Skin epidermis (tissue), 12 donors: ENCODE results near the gene ARHGEF11.
"Not testable (repeated sequence)": the region's sequence is repeated elsewhere in the genome, so short reads cannot be mapped to it uniquely, and the experiment has no call there.

Experiments used
- H3K27ac ChIP-seq, 21 experiments: fragments of 200-600 bp; sonication (generic) in 11 of 21; one replicate each; pipeline ENCODE4 v1.5.0; 2020; ENCODE audit warnings: mild to moderate bottlenecking in 3 of 21, inconsistent platforms in 2 of 21, moderate library complexity in 2 of 21
- H3K4me3 ChIP-seq, 7 experiments: fragments of 200-600 bp; sonication (generic) in 2 of 7; one replicate each; pipeline ENCODE4 v1.5.0; 2020; ENCODE audit warnings: inconsistent platforms in 2 of 7, mild to moderate bottlenecking in 2 of 7, moderate library complexity in 1 of 7

ARHGEF11 gene

DNA sequence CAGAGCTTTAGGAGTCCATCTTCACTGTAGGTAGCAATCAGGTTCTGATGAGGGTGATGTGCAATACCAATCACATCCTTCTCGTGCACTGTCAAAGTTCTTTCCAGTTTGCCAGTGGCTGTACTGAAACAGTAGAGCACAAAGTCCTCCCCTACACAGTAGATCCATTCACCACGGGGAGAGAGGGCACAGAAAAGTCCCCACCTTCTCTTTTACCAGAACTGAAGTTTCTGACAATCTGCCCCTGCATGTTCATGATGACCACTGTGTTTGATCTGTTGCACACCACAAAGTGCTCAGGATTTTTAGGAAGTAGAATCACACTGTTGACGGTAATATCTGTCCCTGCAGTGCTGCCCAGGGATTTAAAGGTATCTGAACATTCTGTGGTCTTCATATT, 13.7 kb upstream of the ARHGEF11 start:
- H3K27ac ChIP-seq, H3K4me3 ChIP-seq: not testable (repeated sequence)

DNA sequence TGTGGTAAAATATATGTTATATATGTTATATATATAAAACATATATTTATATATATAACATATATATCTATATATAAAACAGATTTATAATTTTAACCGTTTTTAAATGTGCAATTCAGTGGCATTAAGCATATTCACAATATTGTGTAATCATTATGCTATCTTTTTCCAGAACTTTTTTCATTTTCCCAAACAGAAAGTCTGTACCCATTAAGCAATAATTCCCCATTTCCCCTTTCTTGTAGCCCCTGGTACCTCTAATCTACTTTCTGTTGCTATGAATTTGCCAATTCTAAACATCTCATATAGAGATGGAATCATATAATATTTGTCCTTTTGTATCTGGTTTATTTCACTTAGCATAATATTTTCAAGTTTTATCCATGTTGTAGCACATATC, 10.7 kb upstream of the ARHGEF11 start:
- H3K27ac ChIP-seq = no peak overlapping the region
- no peak overlapping the region for H3K4me3 ChIP-seq

DNA sequence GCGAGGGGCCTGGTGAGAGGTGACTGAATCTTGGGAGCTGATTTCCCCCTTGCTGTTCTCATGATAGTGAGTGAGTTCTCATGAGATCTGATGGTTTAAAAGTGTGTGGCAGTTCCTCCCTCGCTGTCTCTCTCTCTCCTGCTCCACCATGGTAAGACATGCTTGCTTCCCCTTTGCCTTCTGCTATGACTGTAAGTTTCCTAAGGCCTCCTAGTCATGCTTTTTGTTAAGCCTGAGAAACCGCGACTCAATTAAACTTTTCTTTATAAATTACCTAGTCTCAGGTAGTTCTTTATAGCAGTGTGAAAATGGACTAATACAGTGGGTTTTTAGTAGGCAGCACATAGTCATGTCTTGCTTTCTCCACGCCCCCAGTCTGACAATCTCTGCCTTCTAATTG, 10.2 kb upstream of the ARHGEF11 start:
- H3K4me3 ChIP-seq, H3K27ac ChIP-seq: not testable (repeated sequence)

DNA sequence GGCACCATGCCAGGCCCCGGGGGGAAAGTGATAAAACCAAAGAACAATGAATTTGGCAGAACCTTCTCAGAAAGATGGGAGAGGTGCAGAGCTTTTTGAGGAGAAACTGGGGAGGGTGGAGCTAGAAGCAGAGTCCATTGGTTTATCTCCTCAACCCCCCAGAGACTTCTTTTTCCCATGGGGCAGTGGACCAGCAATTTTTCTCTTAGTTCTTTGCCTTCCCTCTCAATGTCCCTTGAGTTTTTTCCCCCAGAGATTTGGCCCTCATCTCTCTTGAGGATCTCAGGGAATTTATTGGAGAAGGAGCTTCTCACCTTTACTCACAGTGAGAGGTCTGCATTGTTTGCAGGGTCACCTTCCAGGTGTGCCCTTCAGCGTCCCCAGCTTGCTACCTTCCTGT, 5.3 kb upstream of the ARHGEF11 start:
- Histone ChIP-seq H3K4me3 (no peak overlapping the region), H3K27ac (no peak overlapping the region)

DNA sequence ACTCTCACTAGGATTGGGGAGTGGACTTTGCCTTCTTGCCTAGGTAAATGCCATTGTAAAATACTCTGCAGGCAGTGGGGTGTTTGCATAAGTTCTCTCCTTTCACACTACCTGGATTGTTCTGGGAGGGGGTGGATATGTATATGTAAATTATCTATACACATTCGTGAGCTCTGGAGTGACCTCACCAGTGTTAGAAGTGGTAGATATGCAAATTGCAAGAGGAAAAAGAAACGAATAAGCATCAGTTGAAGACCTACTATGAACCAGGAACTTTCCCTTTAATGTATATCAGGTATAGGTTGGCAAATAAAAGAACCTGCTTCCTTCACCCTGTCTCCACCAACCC, 1.5 kb upstream of the ARHGEF11 start:
- no peak overlapping the region for H3K27ac ChIP-seq
- no peak overlapping the region for H3K4me3 ChIP-seq

DNA sequence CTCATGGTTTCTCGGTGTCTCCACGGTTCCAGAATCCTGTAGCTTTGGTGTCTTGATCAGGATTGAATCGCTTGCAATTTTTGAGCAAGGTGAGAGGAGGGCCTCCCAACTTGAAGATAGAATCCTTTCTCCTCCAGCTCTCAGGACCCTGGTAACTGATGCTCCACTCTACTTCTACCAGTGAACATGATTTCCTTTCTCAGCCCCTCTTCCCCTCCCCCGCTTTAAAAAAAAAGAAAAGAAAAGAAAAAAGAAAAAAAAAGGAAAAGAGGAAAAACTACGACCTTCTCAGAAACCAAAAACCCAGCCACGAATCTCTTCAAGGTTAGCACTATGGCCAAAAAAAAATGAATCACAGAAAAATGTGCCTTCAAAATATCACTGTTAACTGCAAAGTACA, 1.2 kb downstream of the ARHGEF11 start:
- Histone ChIP-seq H3K4me3 (peak overlapping the region in 6 of 7 experiments; percentile 21 to 79 (median 70)), H3K27ac (peak overlapping the region in 2 of 21 experiments; percentile 77 to 91)

DNA sequence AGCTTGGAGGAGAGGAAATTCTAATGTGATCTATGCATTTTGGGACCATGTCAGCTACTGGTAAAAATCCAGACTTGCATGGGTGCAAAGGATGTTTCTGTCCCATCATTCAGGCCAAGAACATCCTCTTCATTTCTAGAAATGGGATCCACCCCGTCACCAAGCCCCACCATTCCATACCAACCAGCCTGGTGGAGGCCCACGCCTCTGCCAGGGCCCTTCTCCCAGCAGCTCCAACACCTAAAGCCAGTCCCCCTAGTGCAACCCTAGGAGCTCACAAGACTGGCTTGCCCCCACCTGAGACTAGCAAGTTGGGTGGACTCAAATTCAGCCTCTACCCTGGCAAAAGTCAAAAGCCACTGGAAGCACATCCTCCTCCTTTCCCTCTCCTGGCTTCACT, 1.9 kb downstream of the ARHGEF11 start:
- peak overlapping the region in 3 of 7 experiments; percentile 21 to 78 (median 69) for H3K4me3 ChIP-seq
- H3K27ac ChIP-seq = peak overlapping the region in 1 of 21 experiments; percentile 2

DNA sequence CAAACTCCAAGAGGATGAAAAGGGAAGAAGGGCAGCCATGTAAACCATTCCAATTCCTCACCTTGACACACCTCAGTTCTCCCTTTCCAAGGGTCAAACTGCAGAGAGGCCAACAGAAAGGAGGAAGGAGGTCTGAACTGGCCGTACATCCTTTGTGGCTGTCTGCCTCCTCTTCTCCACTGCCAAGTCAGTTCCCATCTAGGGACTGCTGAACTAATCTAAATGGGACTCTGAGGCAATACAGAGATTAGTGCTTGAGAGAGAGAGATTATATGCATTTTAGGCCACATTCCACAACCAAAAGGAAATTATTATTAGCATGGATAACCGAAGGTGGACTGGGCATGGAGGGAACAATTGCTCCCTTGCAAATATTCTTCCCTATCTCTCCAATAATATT, 2.7 kb downstream of the ARHGEF11 start:
- Histone ChIP-seq H3K27ac (peak overlapping the region in 1 of 21 experiments; percentile 54), H3K4me3 (peak overlapping the region in 1 of 7 experiments; percentile 3)

DNA sequence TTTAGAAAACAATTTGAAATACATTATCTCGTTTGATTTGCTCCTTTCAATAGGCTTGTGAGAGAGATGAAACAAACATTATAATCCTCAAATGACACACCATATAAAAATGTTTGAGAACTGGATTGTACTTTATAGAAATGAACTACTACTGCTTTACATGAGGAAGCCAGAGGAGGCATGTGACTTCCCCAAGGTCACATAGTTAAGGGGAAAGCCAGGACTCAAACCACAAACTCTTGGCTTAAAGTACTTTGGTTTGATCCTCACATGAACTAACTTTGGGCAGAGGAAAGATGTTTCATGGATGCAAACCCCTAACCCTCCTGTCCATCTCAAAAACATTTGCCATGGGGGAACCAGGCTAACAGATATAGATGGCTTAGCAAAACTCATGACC, 4.7 kb downstream of the ARHGEF11 start:
- Histone ChIP-seq H3K27ac (no peak overlapping the region), H3K4me3 (no peak overlapping the region)

DNA sequence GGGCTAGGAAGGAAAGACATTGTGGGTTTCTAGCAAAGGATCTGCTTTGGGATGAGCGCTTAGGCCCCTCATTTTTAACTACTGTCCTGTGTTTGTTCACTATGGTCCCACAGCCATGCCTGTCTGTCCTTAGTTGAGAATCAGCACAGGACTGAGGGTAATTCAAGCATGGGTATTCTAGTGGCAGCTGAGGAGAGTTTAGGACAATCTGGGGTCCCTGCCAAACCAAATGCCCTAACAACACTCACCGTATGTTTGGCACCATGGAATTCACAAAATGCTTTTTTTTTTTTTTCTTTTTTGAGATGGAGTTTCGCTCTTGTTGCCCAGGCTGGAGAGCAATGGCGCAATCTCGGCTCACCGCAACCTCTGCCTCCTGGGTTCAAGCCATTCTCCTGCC, 10.4 kb downstream of the ARHGEF11 start:
- Histone ChIP-seq H3K27ac (no peak overlapping the region), H3K4me3 (no peak overlapping the region)

DNA sequence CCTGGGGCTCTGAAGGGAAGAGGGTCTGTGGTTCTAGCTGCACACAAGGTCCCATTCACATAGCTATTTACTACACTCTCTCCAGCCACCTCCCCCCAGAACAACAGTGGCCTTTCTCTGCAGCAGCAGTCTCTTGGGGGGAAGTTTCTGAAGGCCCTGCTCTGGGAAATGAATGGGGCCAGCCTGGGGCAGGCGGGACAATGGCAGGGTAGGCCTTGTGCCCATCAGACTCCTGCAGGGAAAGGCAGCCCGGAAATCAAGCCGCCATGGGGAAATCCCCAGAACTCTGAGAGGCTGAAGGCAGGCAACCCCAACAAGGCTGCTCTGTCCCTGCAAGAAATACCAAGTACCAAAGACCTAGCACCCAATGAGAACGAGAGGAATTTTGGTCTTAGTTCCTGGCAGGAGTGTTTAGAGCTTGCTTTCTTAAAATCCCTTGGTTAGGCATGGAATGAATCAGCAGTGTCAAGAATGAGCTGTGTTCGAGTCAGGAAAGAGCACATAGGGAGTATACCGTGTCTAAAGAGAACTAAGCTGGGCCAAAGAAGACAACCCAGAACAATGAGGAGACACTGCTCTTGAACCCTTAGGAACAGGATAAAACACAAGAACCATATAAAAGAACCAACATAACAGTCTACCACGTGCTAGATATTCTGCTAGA, 11.3 kb downstream of the ARHGEF11 start:
- H3K4me3 ChIP-seq = no peak overlapping the region
- H3K27ac ChIP-seq = no peak overlapping the region

DNA sequence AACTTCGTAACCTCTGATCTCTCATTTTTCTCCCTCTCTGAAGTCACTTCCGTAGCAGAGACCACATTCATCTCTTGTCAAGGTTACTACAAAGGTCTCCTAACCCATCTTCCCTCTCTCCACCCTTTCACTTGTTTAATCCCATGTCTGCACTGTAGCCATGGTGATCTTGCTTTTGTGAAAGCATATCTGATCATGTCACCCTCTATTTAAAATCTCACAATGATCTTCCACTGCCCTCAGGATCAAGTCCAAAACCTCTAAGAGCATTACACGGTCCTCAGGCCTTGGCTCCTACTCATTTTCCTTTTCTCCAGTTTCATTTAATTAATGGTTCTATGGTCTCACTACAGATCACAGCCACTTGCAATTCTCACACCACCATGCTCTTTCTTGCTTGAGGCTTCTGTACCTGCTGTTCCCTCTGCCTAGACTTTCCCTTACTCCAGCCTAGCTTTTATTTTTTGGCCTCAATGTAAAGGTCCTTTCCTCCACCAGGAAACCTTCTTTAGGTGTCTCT, 12.1 kb downstream of the ARHGEF11 start:
- Histone ChIP-seq H3K4me3 (no peak overlapping the region), H3K27ac (no peak overlapping the region)

DNA sequence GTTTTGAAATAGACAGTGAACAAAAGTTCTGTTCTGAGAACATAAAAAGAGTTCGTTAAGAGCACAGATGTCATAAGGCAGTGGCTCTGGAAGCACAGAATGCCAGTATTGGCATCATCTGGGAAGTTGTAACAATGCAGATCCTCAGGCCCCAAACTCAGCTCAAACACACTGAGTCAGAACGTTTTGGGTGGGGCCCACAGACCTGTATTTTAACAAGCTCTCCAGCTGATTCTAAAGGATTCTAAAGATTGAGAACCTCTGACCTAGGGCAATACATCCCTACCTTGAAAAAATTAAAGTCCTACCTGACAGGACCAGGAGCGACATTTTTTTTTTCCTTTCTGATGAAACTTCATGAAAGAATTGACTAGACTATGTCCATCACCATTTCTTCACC, 13.2 kb downstream of the ARHGEF11 start:
- H3K4me3 ChIP-seq = no peak overlapping the region

DNA sequence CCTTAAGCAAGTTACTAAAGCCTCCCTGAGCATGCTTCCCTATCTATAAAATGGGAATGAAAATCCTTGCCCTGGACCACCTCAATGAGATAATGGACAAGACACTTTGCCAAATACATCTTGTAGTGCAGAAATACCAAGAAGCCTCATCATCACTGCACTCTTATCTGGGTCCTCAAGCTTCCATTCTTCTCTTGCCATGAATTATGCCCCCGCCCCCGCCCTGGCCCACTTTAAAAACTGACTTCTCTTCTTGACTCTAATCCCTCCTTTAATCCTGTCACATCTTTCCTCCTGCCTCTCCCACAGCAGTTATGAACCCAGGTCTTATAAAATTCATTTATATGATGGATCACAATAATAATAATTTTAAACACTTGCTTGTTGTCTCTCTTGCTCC, 14.8 kb downstream of the ARHGEF11 start:
- H3K4me3 ChIP-seq = no peak overlapping the region
- no peak overlapping the region for H3K27ac ChIP-seq

More for the DNA sequence above, 13.2 kb downstream of the ARHGEF11 start:
- no peak overlapping the region for H3K27ac ChIP-seq

DNA sequence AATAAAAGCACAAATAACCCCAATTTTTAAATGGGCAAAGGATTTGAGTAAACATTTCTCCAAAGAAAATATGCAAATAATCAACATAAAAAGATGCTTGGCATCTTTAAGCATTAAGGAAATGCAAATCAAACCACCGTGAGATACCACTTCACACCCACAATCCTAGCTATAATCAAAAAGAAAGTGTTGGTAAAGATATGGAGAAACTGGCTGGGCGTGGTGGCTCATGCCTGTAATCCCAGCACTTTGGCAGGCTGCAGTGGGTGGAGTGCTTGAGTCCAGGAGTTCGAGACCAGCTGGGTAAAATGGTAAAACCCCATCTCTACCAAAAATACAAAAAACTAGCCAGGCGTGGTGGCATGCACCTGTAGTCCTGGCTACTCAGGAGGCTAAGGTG, 16.9 kb downstream of the ARHGEF11 start:
- Histone ChIP-seq H3K27ac (no peak overlapping the region), H3K4me3 (no peak overlapping the region)

DNA sequence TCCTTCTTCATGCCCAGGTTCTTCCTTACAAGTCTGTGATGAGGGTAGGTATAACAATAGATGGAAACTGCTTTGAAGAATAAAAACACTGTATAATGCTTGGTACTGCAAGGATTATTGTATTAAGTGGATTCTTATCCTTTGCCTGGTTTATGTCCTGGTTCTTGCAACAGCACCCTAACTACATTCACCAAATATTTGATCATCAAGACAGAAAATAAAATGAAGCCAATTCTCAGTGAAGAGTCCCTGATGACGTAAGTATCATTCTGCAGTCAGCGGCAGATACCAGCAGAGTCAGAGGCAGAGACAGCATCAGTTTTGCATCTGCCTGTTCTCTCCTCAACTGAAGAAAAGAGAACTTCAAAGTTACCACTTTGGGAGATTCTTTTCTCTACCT, 19.7 kb downstream of the ARHGEF11 start:
- H3K4me3 ChIP-seq = no peak overlapping the region
- no peak overlapping the region for H3K27ac ChIP-seq

DNA sequence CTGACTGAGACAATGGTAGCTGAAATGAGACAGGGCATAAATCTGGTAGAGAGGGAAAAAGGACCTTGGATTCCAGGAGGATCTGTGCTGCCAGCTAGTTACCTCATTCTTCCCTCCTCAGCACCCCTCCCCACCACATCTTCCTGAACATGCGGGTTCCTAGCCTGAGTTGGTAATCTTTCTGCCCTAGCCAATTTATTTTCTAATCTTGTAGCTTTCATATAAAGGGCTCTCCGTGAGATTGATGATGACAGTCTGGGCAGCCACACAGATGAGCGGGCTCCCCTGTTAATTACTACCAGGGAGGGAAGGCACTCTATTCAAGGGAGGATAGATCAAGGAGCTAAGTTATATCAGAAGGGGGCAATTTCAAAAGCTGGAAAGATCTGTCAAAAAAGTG, 20.2 kb downstream of the ARHGEF11 start:
- H3K4me3 ChIP-seq = no peak overlapping the region
- H3K27ac ChIP-seq = no peak overlapping the region

DNA sequence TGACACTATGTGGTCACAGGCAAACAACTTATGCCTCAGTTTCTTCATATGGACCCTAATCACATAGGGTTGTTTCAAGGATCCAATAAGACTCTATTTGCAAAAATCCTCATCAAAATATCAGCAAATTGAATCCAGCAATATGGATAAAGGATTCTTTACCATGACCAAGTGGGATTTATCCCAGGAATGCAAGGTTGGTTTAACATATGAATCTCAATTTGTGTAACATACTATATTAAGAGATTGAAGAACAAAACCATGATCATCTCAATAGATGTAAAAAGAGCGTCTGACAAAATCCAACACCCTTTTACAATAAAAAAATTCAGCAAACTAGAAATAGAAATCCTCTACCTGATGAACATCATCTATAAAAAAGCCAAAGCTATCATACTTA, 23.9 kb downstream of the ARHGEF11 start:
- Histone ChIP-seq H3K27ac (no peak overlapping the region), H3K4me3 (no peak overlapping the region)

DNA sequence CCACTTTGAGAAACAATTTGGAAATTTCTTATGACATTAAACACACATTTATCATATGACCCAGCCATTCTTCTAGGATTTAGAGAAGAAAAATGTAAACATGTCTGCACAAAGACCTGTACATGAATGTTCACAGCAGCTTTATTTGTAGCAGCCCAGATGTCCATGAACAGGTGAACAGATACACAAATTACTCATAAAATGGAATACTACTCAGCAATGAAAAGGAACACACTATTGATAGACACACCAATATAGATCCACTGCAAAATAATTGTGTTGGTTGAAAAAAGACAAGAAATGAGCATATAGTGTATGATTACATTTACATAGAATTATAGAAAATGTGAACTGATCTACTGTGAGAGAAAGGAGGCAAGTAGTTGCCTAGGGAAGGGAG, 26.1 kb downstream of the ARHGEF11 start:
- Histone ChIP-seq H3K4me3 (no peak overlapping the region), H3K27ac (no peak overlapping the region)

DNA sequence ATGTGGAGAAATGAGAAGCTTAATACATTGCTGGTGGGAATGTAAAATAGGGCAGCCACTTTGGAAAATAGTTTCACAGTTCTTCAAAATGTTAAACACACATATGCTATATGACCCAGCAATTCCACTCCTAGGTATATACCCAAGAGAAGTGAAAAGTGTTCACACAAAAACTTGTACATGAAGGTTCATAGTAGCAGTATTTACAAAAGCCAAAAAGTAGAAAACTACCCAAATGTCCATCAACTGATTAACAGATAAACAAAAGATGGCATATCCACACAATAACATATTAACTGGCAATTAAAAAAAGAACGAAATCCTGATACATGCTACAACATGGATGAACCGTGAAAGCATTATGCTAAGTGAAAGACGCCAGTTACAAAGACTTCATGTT, 33.7 kb downstream of the ARHGEF11 start:
- no peak overlapping the region for H3K27ac ChIP-seq
- H3K4me3 ChIP-seq = no peak overlapping the region

DNA sequence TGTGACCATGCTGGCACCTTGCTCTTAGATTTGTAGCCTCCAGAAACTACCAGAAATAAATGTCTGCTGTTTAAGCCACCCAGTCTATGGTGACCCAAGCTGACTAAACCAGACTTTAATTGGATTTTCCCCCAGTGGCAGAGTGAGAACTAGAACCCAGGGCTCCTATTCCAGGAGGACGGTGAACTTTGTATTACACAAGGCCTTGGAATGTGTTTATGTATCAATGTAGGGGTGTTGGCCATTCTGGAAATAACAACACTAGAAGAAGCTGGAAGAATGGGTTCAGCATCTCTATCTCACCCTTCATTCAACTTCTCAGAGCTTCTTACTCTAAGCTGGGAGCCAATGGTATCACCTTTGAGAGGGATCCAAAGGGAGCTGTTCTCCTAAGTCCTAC, 37.0 kb downstream of the ARHGEF11 start:
- Histone ChIP-seq H3K27ac (no peak overlapping the region), H3K4me3 (no peak overlapping the region)

DNA sequence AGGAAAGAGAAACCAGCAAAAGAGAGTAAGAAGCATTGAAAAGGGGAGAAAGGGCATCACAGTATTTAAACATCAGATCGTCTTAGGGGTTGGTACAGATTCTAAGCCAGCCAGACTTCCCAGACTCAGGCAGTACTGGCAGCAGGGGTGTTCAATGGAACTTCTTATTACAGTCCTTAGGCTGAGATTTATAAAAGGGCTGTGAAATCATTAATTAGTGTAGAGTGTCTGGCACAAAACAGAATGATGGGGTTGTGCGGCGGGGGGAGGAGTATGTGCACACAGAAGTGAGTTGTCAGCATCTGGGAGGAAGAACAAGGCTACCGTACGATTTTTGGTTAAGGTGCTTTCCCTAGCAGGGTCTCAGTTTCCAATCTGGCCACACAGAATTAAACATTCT, 38.2 kb downstream of the ARHGEF11 start:
- Histone ChIP-seq H3K27ac (peak overlapping the region in 1 of 21 experiments; percentile 14), H3K4me3 (no peak overlapping the region)
